ACC112 (cell line): ENCODE results near the gene UBAP1.
"Not testable (repeated sequence)": the region's sequence is repeated elsewhere in the genome, so short reads cannot be mapped to it uniquely, and the experiment has no call there.

Experiments used
- H2AFZ ChIP-seq: fragments of 200-600 bp; sonication (generic); one replicate; pipeline ENCODE4 v1.6.0; 2017; ENCODE audit warnings: antibody characterized with exemption, low read length; ENCODE audit not compliant: unreplicated experiment
- H3K27ac ChIP-seq: fragments of 200-600 bp; sonication (generic); 2 replicates; pipeline ENCODE4 v1.5.1; 2014; ENCODE audit warnings: low read depth, mild to moderate bottlenecking, antibody characterized with exemption, low read length, moderate library complexity
- H3K27me3 ChIP-seq: fragments of 200-600 bp; sonication (generic); 2 replicates; pipeline ENCODE4 v1.6.1; 2014; ENCODE audit warnings: mild to moderate bottlenecking, antibody characterized with exemption, low read length, moderate library complexity, mixed read lengths; ENCODE audit not compliant: insufficient read depth
- H3K36me3 ChIP-seq: fragments of 200-600 bp; sonication (generic); 2 replicates; pipeline ENCODE4 v1.6.1; 2016; ENCODE audit warnings: mild to moderate bottlenecking, antibody characterized with exemption, low read length, moderate library complexity, mixed read lengths; ENCODE audit not compliant: insufficient read depth
- H3K4me1 ChIP-seq: fragments of 200-600 bp; sonication (generic); one replicate; pipeline ENCODE4 v1.6.1; 2016; ENCODE audit warnings: low read length, mixed read lengths; ENCODE audit not compliant: insufficient read depth, unreplicated experiment, control insufficient read depth
- H3K4me3 ChIP-seq: fragments of 200-600 bp; sonication (generic); 2 replicates; pipeline ENCODE4 v1.5.1; 2014; ENCODE audit warnings: mild to moderate bottlenecking, low read depth, low read length
- H3K79me2 ChIP-seq: fragments of 200-600 bp; sonication (generic); one replicate; pipeline ENCODE4 v1.6.0; 2016; ENCODE audit warnings: low read length; ENCODE audit not compliant: control insufficient read depth, unreplicated experiment, insufficient read depth

Gene UBAP1

GRCh38 chr9:34262971-34263370, 84.1 kb downstream of the UBAP1 start:
- Histone ChIP-seq H3K79me2 (no peaks in the 10 kb centered on the region), H3K36me3 (peaks cover 4% of the 10 kb centered on the region; the same call in 1 of the 2 replicates), H2AFZ (no peak overlapping the region), H3K27me3 (no peaks in the 10 kb centered on the region), H3K4me3 (no peak overlapping the region), H3K27ac (no peak overlapping the region), H3K4me1 (no peaks in the 10 kb centered on the region)

GRCh38 chr9:34267660-34268059, 88.8 kb downstream of the UBAP1 start:
- Histone ChIP-seq H3K4me1 (no peaks in the 10 kb centered on the region), H3K36me3 (no peaks in the 10 kb centered on the region), H3K27me3 (no peaks in the 10 kb centered on the region), H3K79me2 (no peaks in the 10 kb centered on the region), H2AFZ (no peak overlapping the region), H3K4me3 (no peak overlapping the region), H3K27ac (no peak overlapping the region)

GRCh38 chr9:34271265-34272006, 92.6 kb downstream of the UBAP1 start:
- Histone ChIP-seq H3K36me3 (no peaks in the 10 kb centered on the region), H3K79me2 (no peaks in the 10 kb centered on the region), H3K27me3 (no peaks in the 10 kb centered on the region), H3K4me3 (no peak overlapping the region), H3K27ac (no peak overlapping the region), H2AFZ (no peak overlapping the region), H3K4me1 (no peaks in the 10 kb centered on the region)

- no peaks in the 10 kb centered on the region for H3K79me2 ChIP-seq
- no peaks in the 10 kb centered on the region for H3K4me1 ChIP-seq
- no peak overlapping the region for H3K4me3 ChIP-seq
- no peaks in the 10 kb centered on the region for H3K27me3 ChIP-seq
- no peaks in the 10 kb centered on the region for H3K36me3 ChIP-seq
- H2AFZ ChIP-seq, result no peak overlapping the region
- no peak overlapping the region for H3K27ac ChIP-seq
These were observed 93.3 kb downstream of the UBAP1 start for GRCh38 chr9:34272101-34272541.

GRCh38 chr9:34273588-34273987, 94.7 kb downstream of the UBAP1 start:
- not testable (repeated sequence) for H3K79me2 ChIP-seq, H3K27ac ChIP-seq

GRCh38 chr9:34275811-34276210, 97.0 kb downstream of the UBAP1 start:
- no peak overlapping the region for H3K4me3 ChIP-seq
- H2AFZ ChIP-seq, result no peak overlapping the region
- no peaks in the 10 kb centered on the region for H3K79me2 ChIP-seq
- H3K4me1 ChIP-seq, result no peaks in the 10 kb centered on the region
- H3K27ac ChIP-seq, result no peak overlapping the region
- no peaks in the 10 kb centered on the region for H3K27me3 ChIP-seq
- H3K36me3 ChIP-seq, result no peaks in the 10 kb centered on the region

More at GRCh38 chr9:34273588-34273987, 94.7 kb downstream of the UBAP1 start:
- H3K27me3 ChIP-seq, H2AFZ ChIP-seq, H3K4me1 ChIP-seq, H3K4me3 ChIP-seq, H3K36me3 ChIP-seq: not testable (repeated sequence)

- Histone ChIP-seq H3K4me3 (no peak overlapping the region), H3K27ac (no peak overlapping the region), H3K79me2 (no peaks in the 10 kb centered on the region), H3K27me3 (no peaks in the 10 kb centered on the region), H3K36me3 (no peaks in the 10 kb centered on the region), H3K4me1 (no peaks in the 10 kb centered on the region), H2AFZ (no peak overlapping the region)
These were observed 97.9 kb downstream of the UBAP1 start for GRCh38 chr9:34276772-34277171.

GRCh38 chr9:34279411-34279810, 100.6 kb downstream of the UBAP1 start:
- Histone ChIP-seq H3K36me3 (no peaks in the 10 kb centered on the region), H3K27ac (no peak overlapping the region), H3K27me3 (no peaks in the 10 kb centered on the region), H2AFZ (no peak overlapping the region), H3K79me2 (no peaks in the 10 kb centered on the region), H3K4me3 (no peak overlapping the region), H3K4me1 (no peaks in the 10 kb centered on the region)

- Histone ChIP-seq H3K4me1 (no peaks in the 10 kb centered on the region), H3K27ac (no peak overlapping the region), H2AFZ (no peak overlapping the region), H3K27me3 (no peaks in the 10 kb centered on the region), H3K4me3 (no peak overlapping the region), H3K79me2 (no peaks in the 10 kb centered on the region), H3K36me3 (no peaks in the 10 kb centered on the region)
These were observed 103.3 kb downstream of the UBAP1 start for GRCh38 chr9:34282096-34282495.

GRCh38 chr9:34289159-34289558, 110.3 kb downstream of the UBAP1 start:
- Histone ChIP-seq H2AFZ (no peak overlapping the region), H3K4me1 (no peaks in the 10 kb centered on the region), H3K27me3 (no peaks in the 10 kb centered on the region), H3K27ac (no peak overlapping the region), H3K4me3 (no peak overlapping the region), H3K79me2 (no peaks in the 10 kb centered on the region), H3K36me3 (no peaks in the 10 kb centered on the region)

- Histone ChIP-seq H3K4me3 (no peak overlapping the region), H3K27me3 (no peaks in the 10 kb centered on the region), H3K79me2 (no peaks in the 10 kb centered on the region), H2AFZ (no peak overlapping the region), H3K27ac (no peak overlapping the region), H3K36me3 (no peaks in the 10 kb centered on the region), H3K4me1 (no peaks in the 10 kb centered on the region)
These were observed 112.2 kb downstream of the UBAP1 start for GRCh38 chr9:34291023-34291422.
